Breast epithelium (tissue), 4 donors: ENCODE measurements around the gene DDX28. TPM values are rescaled to one million over a fixed set of nuclear protein-coding genes. Genes with fewer than 3 reads are reported as not detected.

ENCODE experiments used
- DNase-seq, 2 donors: peaks; one replicate each; pipeline ENCODE4 v3.0.0-alpha.2; 2019; ENCODE audit warnings: low spot score in 2 of 2
- H3K27ac ChIP-seq, 2 donors: fragments of 200-600 bp; sonication (generic) in 1 of 2; one replicate each; pipeline ENCODE4 v1.5.1; 2016 to 2019; ENCODE audit warnings: mild to moderate bottlenecking in 1 of 2
- H3K27me3 ChIP-seq, 2 donors: fragments of 200-600 bp; sonication (generic) in 1 of 2; one replicate each; pipeline versions ENCODE4 v1.5.1 to v1.6.0; 2017 to 2019; ENCODE audit warnings: control low read depth in 1 of 2, mild to moderate bottlenecking in 1 of 2
- H3K36me3 ChIP-seq: fragments of 200-600 bp; one replicate; pipeline ENCODE4 v1.5.1; 2019
- H3K4me1 ChIP-seq, 2 donors: fragments of 200-600 bp; sonication (generic); one replicate each; pipeline ENCODE4 v1.5.1; 2016 to 2019; ENCODE audit warnings: control low read depth in 1 of 2
- H3K4me3 ChIP-seq, 3 donors: fragments of 200-600 bp; sonication (generic); 1 replicate in 2 of 3; 2 replicates in 1 of 3; pipeline ENCODE4 v1.5.1; 2016 to 2019; ENCODE audit warnings: mild to moderate bottlenecking in 3 of 3, moderate library complexity in 2 of 3
- H3K9me3 ChIP-seq, 2 donors: fragments of 200-600 bp; sonication (generic) in 1 of 2; one replicate each; pipeline ENCODE4 v1.5.1; 2016 to 2019; ENCODE audit warnings: control low read depth in 1 of 2
- CTCF ChIP-seq, 3 donors: fragments of 450-650 bp; IDR thresholded peaks; one replicate each; pipeline ENCODE4 v1.5.1; 2016 to 2017; ENCODE audit warnings: antibody characterized with exemption in 3 of 3, mild to moderate bottlenecking in 3 of 3, moderate library complexity in 3 of 3
- POLR2A ChIP-seq: fragments of 450-650 bp; IDR thresholded peaks from one replicate; pipeline ENCODE4 v1.6.1; 2016; ENCODE audit warnings: antibody characterized with exemption, mild to moderate bottlenecking, moderate library complexity
- POLR2AphosphoS5 ChIP-seq, 3 donors: sonication (generic); formaldehyde crosslinking; IDR thresholded peaks; one replicate each; pipeline ENCODE4 v1.6.1; 2017; ENCODE audit warnings: antibody characterized with exemption in 3 of 3
- intact Hi-C: fragments of 100-400 bp; cut with DNase I; formaldehyde crosslinking; loops from one replicate; pipeline ENCODE4 v1.15.1; 2023; ENCODE audit warnings: low total_unique reads
- total RNA-seq, 3 donors: library from RNA; depleted of rRNA; stranded (reverse); fragments of >200 nt; gene quantifications; one replicate each; pipeline ENCODE4 v1.1.0, GENCODE V29; 2016

DDX28 gene
- total RNA-seq, 3 donors from 2014 or later: 7.2 to 7.5 (median 7.5) TPM

DNA sequence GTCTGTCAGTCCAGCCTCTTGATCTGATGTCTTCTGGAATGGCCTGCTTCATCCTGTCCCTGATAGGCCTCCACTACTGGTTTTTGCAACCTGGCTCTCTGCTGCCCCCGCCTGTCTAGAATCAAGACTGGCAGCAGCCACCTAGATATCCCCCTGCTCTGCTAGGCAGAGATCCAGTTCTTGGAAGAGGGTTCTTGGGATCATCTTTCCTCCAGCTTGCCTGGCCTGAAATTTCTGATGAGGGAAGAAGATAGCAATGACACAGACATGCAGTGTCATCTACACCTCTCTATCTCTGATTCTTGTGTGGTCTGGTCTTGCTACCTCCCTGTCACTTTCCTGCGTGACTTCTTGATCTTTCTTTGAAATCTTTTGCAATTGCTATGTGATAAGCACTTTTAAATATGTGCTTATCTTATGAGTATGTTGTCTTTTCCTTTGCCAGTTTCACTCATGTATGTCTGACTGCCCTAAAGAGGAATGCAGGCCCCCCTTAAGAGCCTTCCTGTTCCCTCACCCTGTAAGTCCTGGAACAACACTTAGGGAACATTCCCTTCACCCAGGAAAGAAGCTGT is 41.8 kb upstream of the DDX28 start:
- Histone ChIP-seq H3K9me3 (no peaks in the 10 kb centered on the region), H3K27me3 (no peaks in the 10 kb centered on the region), H3K4me3 (no peak overlapping the region), H3K27ac (peak overlapping the region in 1 of 2 donors; percentile 48), H3K4me1 (no peaks in the 10 kb centered on the region), H3K36me3 (no peaks in the 10 kb centered on the region)
- TF ChIP-seq CTCF (IDR thresholded peaks at IDR 0.05): peak; percentile 60 to 65 (median 63)
- TF ChIP-seq POLR2AphosphoS5 (IDR thresholded peaks at IDR 0.05): no peak
- TF ChIP-seq POLR2A: no peak
- no peak for DNase-seq
- intact Hi-C loops: no loop called here

DNA sequence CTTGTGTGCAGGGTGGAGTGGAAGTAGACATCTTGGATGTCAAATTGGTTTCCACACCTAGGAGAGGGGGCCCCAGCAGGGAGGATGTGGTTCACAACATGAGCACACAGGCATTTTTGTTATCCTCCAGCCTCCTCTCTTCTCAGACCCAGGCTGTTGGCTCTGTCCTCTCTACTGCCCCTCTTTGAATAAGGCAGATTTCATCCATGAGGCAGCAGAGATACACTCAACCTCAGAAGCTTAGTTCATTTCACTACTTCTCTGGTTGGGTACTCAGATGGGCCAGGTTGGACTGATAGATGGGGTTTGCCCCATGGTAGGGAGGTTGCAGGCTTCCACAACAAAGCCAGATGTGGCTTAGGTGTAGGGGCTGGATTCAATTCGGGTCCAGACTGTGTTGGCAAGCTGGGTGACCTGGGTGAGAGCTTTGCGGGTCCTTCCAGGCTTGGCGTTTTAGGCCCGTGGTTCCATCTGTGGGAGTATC is 39.9 kb upstream of the DDX28 start:
- intact Hi-C loops: no loop called here
- H3K4me1 ChIP-seq: no peaks in the 10 kb centered on the region
- H3K27me3 ChIP-seq: no peaks in the 10 kb centered on the region
- DNase-seq: no peak
- no peak overlapping the region for H3K4me3 ChIP-seq
- no peaks in the 10 kb centered on the region for H3K36me3 ChIP-seq
- no peaks in the 10 kb centered on the region for H3K9me3 ChIP-seq
- TF ChIP-seq POLR2A (no peak), POLR2AphosphoS5 (IDR thresholded peaks at IDR 0.05) (no peak), CTCF (IDR thresholded peaks at IDR 0.05) (no peak)
- no peak overlapping the region for H3K27ac ChIP-seq

GRCh38 chr16:68061396-68061795 is 38.4 kb upstream of the DDX28 start:
- H3K4me1 ChIP-seq: no peaks in the 10 kb centered on the region
- TF ChIP-seq POLR2A: no peak
- TF ChIP-seq CTCF (IDR thresholded peaks at IDR 0.05): no peak
- TF ChIP-seq POLR2AphosphoS5 (IDR thresholded peaks at IDR 0.05): no peak
- H3K27me3 ChIP-seq: no peaks in the 10 kb centered on the region
- no peak overlapping the region for H3K27ac ChIP-seq
- no peaks in the 10 kb centered on the region for H3K36me3 ChIP-seq
- DNase-seq: no peak
- intact Hi-C loops: no loop called here
- H3K9me3 ChIP-seq: no peaks in the 10 kb centered on the region
- H3K4me3 ChIP-seq: no peak overlapping the region

DNA sequence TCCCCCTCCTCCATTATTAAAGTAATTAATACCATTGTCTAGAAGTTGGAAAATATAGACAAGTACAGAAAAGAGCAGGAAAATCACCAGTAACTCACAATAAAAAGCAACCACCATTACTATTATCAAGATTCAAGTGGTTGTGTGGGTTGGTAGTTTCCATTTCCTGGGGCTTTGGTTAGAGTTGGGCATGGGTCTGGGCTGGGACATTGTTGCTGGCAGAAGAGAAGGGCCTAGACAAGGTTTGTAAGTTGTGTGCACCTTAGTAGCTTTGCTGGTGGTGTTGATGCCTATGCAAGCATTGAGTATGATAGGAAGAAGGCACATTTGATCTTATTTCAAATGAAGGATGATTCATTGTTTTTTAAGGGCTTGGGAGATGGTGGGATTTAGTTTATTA is 36.8 kb upstream of the DDX28 start:
- H3K4me3 ChIP-seq: no peak overlapping the region
- no peaks in the 10 kb centered on the region for H3K4me1 ChIP-seq
- no peak for DNase-seq
- no peaks in the 10 kb centered on the region for H3K9me3 ChIP-seq
- no peaks in the 10 kb centered on the region for H3K27me3 ChIP-seq
- intact Hi-C loops: no loop called here
- TF ChIP-seq CTCF (IDR thresholded peaks at IDR 0.05) (no peak), POLR2A (no peak), POLR2AphosphoS5 (IDR thresholded peaks at IDR 0.05) (no peak)
- no peak overlapping the region for H3K27ac ChIP-seq
- H3K36me3 ChIP-seq: no peaks in the 10 kb centered on the region

- Histone ChIP-seq H3K4me1 (no peaks in the 10 kb centered on the region), H3K36me3 (no peaks in the 10 kb centered on the region), H3K27me3 (no peaks in the 10 kb centered on the region), H3K9me3 (no peaks in the 10 kb centered on the region), H3K4me3 (no peak overlapping the region), H3K27ac (no peak overlapping the region)
- intact Hi-C loops: no loop called here
- no peak for DNase-seq
- TF ChIP-seq POLR2AphosphoS5 (IDR thresholded peaks at IDR 0.05) (no peak), POLR2A (no peak), CTCF (IDR thresholded peaks at IDR 0.05) (no peak)
Observed at GRCh38 chr16:68055395-68055794, 32.4 kb upstream of the DDX28 start.
